Measurements from ENCODE around the gene RBL2. TPM values are rescaled to one million over a fixed set of nuclear protein-coding genes. Genes with fewer than 3 reads are reported as not detected.
A peak's percentile ranks its signal among the peaks of the same experiment; 100 is the strongest.
"Not testable (repeated sequence)": the region's sequence is repeated elsewhere in the genome, so short reads cannot be mapped to it uniquely, and the experiment has no call there.

The RBL2 gene
- total RNA-seq, 1 donor from 2014 or later: 59.2 TPM

- peak overlapping the region; percentile 47 for H3K27ac Mint-ChIP-seq
- peaks cover 5% of the 10 kb centered on the region for H3K9me3 Mint-ChIP-seq
- DNase-seq (ENCODE audit: low spot score in 2 of 2, unreplicated experiment in 2 of 2): no peak
- H3K4me3 Mint-ChIP-seq: no peak overlapping the region
- H3K4me1 Mint-ChIP-seq: peaks cover 8% of the 10 kb centered on the region
- H3K36me3 Mint-ChIP-seq: peaks cover 3% of the 10 kb centered on the region
- TF ChIP-seq CTCF (IDR thresholded peaks at IDR 0.05; ENCODE audit: unreplicated experiment): no peak
- no peaks in the 10 kb centered on the region for H3K27me3 Mint-ChIP-seq (ENCODE audit: low read depth)
Measured at GRCh38 chr16:53414381-53414780, 19.9 kb upstream of the RBL2 start.

GRCh38 chr16:53415504-53415903 lies 18.8 kb upstream of the RBL2 start:
- Mint-ChIP-seq H3K27ac (no peak overlapping the region), H3K4me1 (peaks cover 8% of the 10 kb centered on the region), H3K4me3 (no peak overlapping the region), H3K9me3 (peaks cover 8% of the 10 kb centered on the region), H3K36me3 (peaks cover 3% of the 10 kb centered on the region), H3K27me3 (ENCODE audit: low read depth) (no peaks in the 10 kb centered on the region)
- no peak for TF ChIP-seq CTCF (IDR thresholded peaks at IDR 0.05; ENCODE audit: unreplicated experiment)
- no peak for DNase-seq (ENCODE audit: low spot score in 2 of 2, unreplicated experiment in 2 of 2)

DNA sequence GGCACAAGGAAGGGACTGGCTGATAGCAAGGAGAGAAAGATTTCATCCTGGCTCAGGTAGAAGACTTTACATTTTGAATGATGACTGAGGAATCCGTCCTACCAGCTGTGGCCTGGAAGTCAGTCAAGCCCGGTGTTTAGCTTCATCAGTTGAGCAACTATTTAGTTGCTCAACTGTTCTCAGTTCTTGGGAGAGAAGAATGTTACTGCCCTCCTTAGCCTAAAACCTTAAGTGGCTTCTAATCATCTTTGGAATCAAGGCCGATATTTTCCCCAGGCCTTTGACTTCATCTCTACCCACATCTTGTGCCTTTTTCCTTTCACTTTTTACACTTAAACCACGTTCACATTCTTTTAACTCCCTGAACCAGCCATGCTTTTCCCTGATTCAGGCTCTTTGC lies 17.3 kb upstream of the RBL2 start:
- peaks cover 8% of the 10 kb centered on the region for H3K4me1 Mint-ChIP-seq
- H3K9me3 Mint-ChIP-seq: peaks cover 3% of the 10 kb centered on the region
- no peaks in the 10 kb centered on the region for H3K36me3 Mint-ChIP-seq
- H3K4me3 Mint-ChIP-seq: no peak overlapping the region
- H3K27me3 Mint-ChIP-seq (ENCODE audit: low read depth): no peaks in the 10 kb centered on the region
- no peak for DNase-seq (ENCODE audit: low spot score in 2 of 2, unreplicated experiment in 2 of 2)
- no peak for TF ChIP-seq CTCF (IDR thresholded peaks at IDR 0.05; ENCODE audit: unreplicated experiment)
- H3K27ac Mint-ChIP-seq: peak overlapping the region; percentile 33

DNA sequence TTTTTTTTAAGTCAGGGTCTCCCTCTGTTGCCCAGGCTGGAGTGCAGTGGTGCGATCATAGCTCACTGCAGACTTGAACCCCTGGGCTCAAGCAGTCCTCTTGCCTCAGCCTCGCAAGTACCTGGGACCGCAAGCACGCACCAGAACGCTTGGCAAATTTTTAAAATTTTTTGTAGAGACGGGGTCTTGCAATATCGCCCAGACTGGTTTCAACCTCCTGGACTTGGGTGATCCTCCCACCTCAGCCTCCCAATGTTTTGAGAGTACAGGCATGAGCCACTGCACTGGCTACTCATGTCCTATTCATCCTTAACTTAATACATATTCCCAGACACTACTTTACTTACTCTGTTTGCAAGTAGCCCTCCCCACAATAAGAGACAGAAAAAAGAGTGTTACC lies 16.3 kb upstream of the RBL2 start:
- H3K27ac Mint-ChIP-seq: no peak overlapping the region
- H3K36me3 Mint-ChIP-seq: no peaks in the 10 kb centered on the region
- no peak for DNase-seq (ENCODE audit: low spot score in 2 of 2, unreplicated experiment in 2 of 2)
- H3K9me3 Mint-ChIP-seq: peaks cover 3% of the 10 kb centered on the region
- H3K4me1 Mint-ChIP-seq: peaks cover 8% of the 10 kb centered on the region
- TF ChIP-seq CTCF (IDR thresholded peaks at IDR 0.05; ENCODE audit: unreplicated experiment): no peak
- no peaks in the 10 kb centered on the region for H3K27me3 Mint-ChIP-seq (ENCODE audit: low read depth)
- no peak overlapping the region for H3K4me3 Mint-ChIP-seq

- not testable (repeated sequence) for H3K4me1 Mint-ChIP-seq; H3K27me3 Mint-ChIP-seq (ENCODE audit: low read depth); H3K4me3 Mint-ChIP-seq; H3K36me3 Mint-ChIP-seq; H3K9me3 Mint-ChIP-seq; H3K27ac Mint-ChIP-seq; DNase-seq (ENCODE audit: low spot score in 2 of 2, unreplicated experiment in 2 of 2)
Measured at GRCh38 chr16:53419383-53419709, 14.9 kb upstream of the RBL2 start.

DNA sequence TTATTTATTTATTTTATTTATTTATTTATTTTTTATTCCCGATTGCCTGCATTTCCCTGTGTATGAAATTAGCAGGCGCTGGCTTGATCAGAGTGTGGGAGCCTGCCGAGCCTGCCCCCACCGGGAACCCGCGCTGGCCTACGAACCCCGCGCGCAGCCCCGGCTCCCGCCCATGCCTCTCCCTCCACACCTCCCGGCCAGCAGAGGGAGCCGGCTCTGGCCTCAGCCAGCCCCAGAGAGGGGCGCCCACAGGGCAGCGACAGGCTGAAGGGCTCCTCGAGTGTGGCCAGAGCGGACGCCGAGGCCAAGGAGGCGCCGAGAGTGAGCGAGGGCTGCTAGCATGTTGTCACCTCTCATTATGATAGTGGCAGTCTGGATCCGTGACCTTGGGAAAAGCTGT lies 13.0 kb upstream of the RBL2 start:
- no peak for TF ChIP-seq CTCF (IDR thresholded peaks at IDR 0.05; ENCODE audit: unreplicated experiment)
- no peak overlapping the region for H3K4me3 Mint-ChIP-seq
- peaks cover 3% of the 10 kb centered on the region for H3K36me3 Mint-ChIP-seq
- H3K27ac Mint-ChIP-seq: no peak overlapping the region
- H3K27me3 Mint-ChIP-seq (ENCODE audit: low read depth): no peaks in the 10 kb centered on the region
- DNase-seq (ENCODE audit: low spot score in 2 of 2, unreplicated experiment in 2 of 2): no peak
- peaks cover 19% of the 10 kb centered on the region for H3K9me3 Mint-ChIP-seq
- H3K4me1 Mint-ChIP-seq: no peaks in the 10 kb centered on the region

GRCh38 chr16:53423968-53424367 lies 10.3 kb upstream of the RBL2 start:
- DNase-seq (ENCODE audit: low spot score in 2 of 2, unreplicated experiment in 2 of 2); H3K36me3 Mint-ChIP-seq; H3K27me3 Mint-ChIP-seq (ENCODE audit: low read depth); H3K4me3 Mint-ChIP-seq; H3K4me1 Mint-ChIP-seq; H3K27ac Mint-ChIP-seq: not testable (repeated sequence)
- peaks cover 23% of the 10 kb centered on the region for H3K9me3 Mint-ChIP-seq

Measured in mesothelial cell of epicardium (in vitro differentiated cells).